ENCODE results near the gene RNU11.

Gene RNU11

GRCh38 chr1:28648474-28649198 lies at the start of gene RNU11:
Gene RNU11 (plus strand): TSS chr1:28648600.
- no peak for TF ChIP-seq CTCF (IDR thresholded peaks at IDR 0.05; ENCODE audit: low read depth, low read length, missing control alignments)
- H3K4me3 ChIP-seq (replicated peaks; ENCODE audit: low read depth, low read length) = peak within 1 kb of the TSS; percentile 33
- peak; percentile 94 for DNase-seq (ENCODE audit: extremely low read depth, low read depth)

GRCh38 chr1:28601696-28602095 lies 46.7 kb upstream of the RNU11 start:
- DNase-seq (ENCODE audit: extremely low read depth, low read depth) = peak; percentile 60
- H3K4me3 ChIP-seq (replicated peaks; ENCODE audit: low read depth, low read length) = no peak overlapping the region
- TF ChIP-seq CTCF (IDR thresholded peaks at IDR 0.05; ENCODE audit: low read depth, low read length, missing control alignments) = no peak

DNA sequence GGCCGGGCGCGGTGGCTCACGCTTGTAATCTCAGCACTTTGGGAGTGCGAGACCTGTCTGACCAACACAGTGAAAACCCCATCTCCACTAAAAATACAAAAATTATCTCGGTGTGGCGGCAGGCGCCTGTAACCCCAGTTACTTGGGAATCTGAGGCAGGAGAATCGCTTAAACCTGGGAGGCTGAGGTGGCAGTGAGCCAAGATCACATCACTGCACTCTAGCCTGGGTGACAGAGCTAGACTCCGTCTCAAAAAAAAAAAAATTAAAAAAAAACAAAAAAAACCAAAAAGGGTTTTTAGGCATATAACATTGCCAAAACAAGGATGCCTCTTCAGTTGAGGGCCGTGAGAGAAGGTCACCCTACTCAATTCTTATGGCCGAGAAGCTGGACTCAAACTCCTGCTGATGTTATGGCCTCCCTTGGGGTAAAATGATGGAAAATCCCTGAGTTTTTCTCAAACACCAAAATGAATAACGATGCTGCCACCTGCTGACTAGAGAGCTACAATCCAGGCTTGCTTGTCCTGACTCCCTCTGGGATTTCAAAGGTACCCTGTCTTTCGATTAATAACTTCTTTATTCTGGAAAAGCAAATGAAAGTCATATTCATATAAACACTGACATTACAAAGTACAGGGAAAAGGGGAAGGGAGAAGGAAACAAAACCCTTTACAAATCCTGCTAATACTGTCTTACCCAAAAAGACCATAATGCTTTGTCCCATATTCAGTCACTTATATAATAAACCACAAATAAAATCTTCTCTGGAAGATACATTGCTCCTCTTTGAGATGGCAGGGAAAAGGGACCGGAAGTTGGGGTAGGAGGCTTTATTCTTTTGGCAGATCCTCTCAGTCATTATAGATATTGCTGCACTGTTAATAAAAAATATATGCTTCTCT lies 45.6 kb upstream of the RNU11 start:
- TF ChIP-seq CTCF (IDR thresholded peaks at IDR 0.05; ENCODE audit: low read depth, low read length, missing control alignments) = peak; percentile 69
- H3K4me3 ChIP-seq (replicated peaks; ENCODE audit: low read depth, low read length) = no peak overlapping the region
- DNase-seq (ENCODE audit: extremely low read depth, low read depth) = peak; percentile 61

DNA sequence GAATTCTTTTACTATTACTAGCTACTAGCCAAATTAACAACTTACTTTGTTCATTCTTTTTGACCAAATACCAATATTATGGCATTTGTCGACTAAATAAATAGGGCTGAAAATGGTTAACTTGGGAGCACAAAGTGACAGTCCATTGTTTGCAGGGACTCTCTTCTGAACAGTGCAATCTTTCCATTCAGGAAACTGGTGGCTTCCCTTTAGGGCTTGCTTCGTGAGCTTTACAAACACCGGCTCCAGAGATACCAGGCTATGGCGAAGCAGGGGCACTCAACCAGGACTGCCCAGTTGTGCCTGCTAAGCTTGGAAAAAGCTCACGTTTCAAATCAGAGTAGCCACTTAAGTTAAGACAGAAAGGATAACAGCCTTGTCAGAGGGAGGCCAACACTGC lies 44.0 kb upstream of the RNU11 start:
- DNase-seq (ENCODE audit: extremely low read depth, low read depth) = no peak
- TF ChIP-seq CTCF (IDR thresholded peaks at IDR 0.05; ENCODE audit: low read depth, low read length, missing control alignments) = no peak
- H3K4me3 ChIP-seq (replicated peaks; ENCODE audit: low read depth, low read length) = no peak overlapping the region

GRCh38 chr1:28604962-28605361 lies 43.4 kb upstream of the RNU11 start:
- no peak for TF ChIP-seq CTCF (IDR thresholded peaks at IDR 0.05; ENCODE audit: low read depth, low read length, missing control alignments)
- no peak overlapping the region for H3K4me3 ChIP-seq (replicated peaks; ENCODE audit: low read depth, low read length)
- DNase-seq (ENCODE audit: extremely low read depth, low read depth) = no peak

GRCh38 chr1:28606771-28607170 lies 41.6 kb upstream of the RNU11 start:
- no peak overlapping the region for H3K4me3 ChIP-seq (replicated peaks; ENCODE audit: low read depth, low read length)
- no peak for DNase-seq (ENCODE audit: extremely low read depth, low read depth)
- no peak for TF ChIP-seq CTCF (IDR thresholded peaks at IDR 0.05; ENCODE audit: low read depth, low read length, missing control alignments)
